GM12891 (cell line): ENCODE results near the gene CBARP.

Source experiments
- DNase-seq: peaks from one replicate; pipeline ENCODE4 v3.0.0; 2011; ENCODE audit warnings: low spot score; ENCODE audit not compliant: insufficient read length
- FAIRE-seq: peaks from 2 replicates; lab custom pipeline; 2011; peaks lifted over from hg19 to GRCh38; lab: Jason Lieb, UNC
- PAX5 ChIP-seq: IDR thresholded peaks from 2 replicates; pipeline ENCODE4 v1.6.1; 2011; ENCODE audit warnings: low read length, moderate library complexity, mild to moderate bottlenecking; ENCODE audit not compliant: insufficient read depth, severe bottlenecking
- POLR2A ChIP-seq: IDR thresholded peaks from 2 replicates; pipeline ENCODE4 v1.6.1; 2011; ENCODE audit warnings: low read depth, low read length, control low read depth
- POLR2AphosphoS5 ChIP-seq: IDR thresholded peaks from 2 replicates; pipeline ENCODE4 v1.6.1; 2011; ENCODE audit warnings: low read depth, low read length, control low read depth
- POU2F2 ChIP-seq: IDR thresholded peaks from 2 replicates; pipeline ENCODE4 v1.6.1; 2011; ENCODE audit warnings: low read depth, mild to moderate bottlenecking, control low read depth, low read length, moderate library complexity
- SPI1 ChIP-seq: IDR thresholded peaks from 2 replicates; pipeline ENCODE4 v1.6.1; 2011; ENCODE audit warnings: low read depth, low read length, control low read depth
- TAF1 ChIP-seq: IDR thresholded peaks from 2 replicates; pipeline ENCODE4 v1.6.1; 2011; ENCODE audit warnings: low read depth, low read length, control low read depth

The CBARP gene

GRCh38 chr19:1224847-1225246 lies 13.0 kb downstream of the CBARP start:
- FAIRE-seq = no peak

GRCh38 chr19:1224047-1224825 lies 13.6 kb downstream of the CBARP start:
- DNase-seq (no peak), FAIRE-seq (no peak)
- no peak for TF ChIP-seq PAX5
- no peak for TF ChIP-seq SPI1

More at GRCh38 chr19:1224847-1225246, 13.0 kb downstream of the CBARP start:
- DNase-seq = no peak
- TF ChIP-seq SPI1 (no peak), POU2F2 (no peak), POLR2A (no peak), TAF1 (no peak), PAX5 (no peak), POLR2AphosphoS5 (no peak)

- DNase-seq = peak; percentile 88
- peak; percentile 84 for FAIRE-seq
Observed at GRCh38 chr19:1223018-1223855, 14.6 kb downstream of the CBARP start.

GRCh38 chr19:1222394-1222793 lies 15.4 kb downstream of the CBARP start:
- TF ChIP-seq TAF1 = no peak
- TF ChIP-seq SPI1 = no peak
- TF ChIP-seq PAX5 = no peak
- TF ChIP-seq POLR2A = no peak
- TF ChIP-seq POLR2AphosphoS5 = no peak
- no peak for TF ChIP-seq POU2F2
- DNase-seq (no peak), FAIRE-seq (no peak)

More at GRCh38 chr19:1223018-1223855, 14.6 kb downstream of the CBARP start:
- no peak for TF ChIP-seq POLR2A

- DNase-seq = no peak
- no peak for TF ChIP-seq PAX5
- TF ChIP-seq TAF1 = no peak
- TF ChIP-seq POU2F2 = no peak
- TF ChIP-seq POLR2AphosphoS5 = no peak
- TF ChIP-seq POLR2A = no peak
- TF ChIP-seq SPI1 = no peak
- no peak for FAIRE-seq
Observed at GRCh38 chr19:1221904-1222255, 15.9 kb downstream of the CBARP start.

GRCh38 chr19:1220976-1221903 lies 16.6 kb downstream of the CBARP start:
- FAIRE-seq = peak; percentile 28
- no peak for TF ChIP-seq POLR2AphosphoS5
- TF ChIP-seq SPI1 = no peak
- TF ChIP-seq POLR2A = no peak
- no peak for TF ChIP-seq POU2F2
- TF ChIP-seq PAX5 = no peak
- no peak for TF ChIP-seq TAF1
- DNase-seq = no peak

- TF ChIP-seq POLR2A = no peak
- no peak for TF ChIP-seq PAX5
- no peak for TF ChIP-seq POLR2AphosphoS5
- TF ChIP-seq SPI1 = no peak
- TF ChIP-seq TAF1 = no peak
- TF ChIP-seq POU2F2 = no peak
- FAIRE-seq (no peak), DNase-seq (no peak)
Observed at GRCh38 chr19:1220477-1220930, 17.3 kb downstream of the CBARP start.

GRCh38 chr19:1219786-1220476 lies 17.9 kb downstream of the CBARP start:
- DNase-seq (no peak), FAIRE-seq (no peak)
- TF ChIP-seq SPI1 (no peak), POLR2A (no peak), TAF1 (no peak), POU2F2 (no peak)
